HL-60/S4 treated with phorbol 12-myristate 13-acetate at 8.2 ng/mL for 4 days and 3 days (cell line): ENCODE measurements around the gene DOC2B.
"Not testable (repeated sequence)": the region's sequence is repeated elsewhere in the genome, so short reads cannot be mapped to it uniquely, and the experiment has no call there.

Experiments used
- in situ Hi-C: fragments of 300-500 bp; cut with MboI; formaldehyde crosslinking; loops from 2 replicates; pipeline ENCODE4 v1.15.0; 2022; ENCODE audit warnings: low sequenced_read_pairs

The DOC2B gene

GRCh38 chr17:146983-147761, 34.3 kb downstream of the DOC2B start:
- in situ Hi-C loops, result no loop called here

DNA sequence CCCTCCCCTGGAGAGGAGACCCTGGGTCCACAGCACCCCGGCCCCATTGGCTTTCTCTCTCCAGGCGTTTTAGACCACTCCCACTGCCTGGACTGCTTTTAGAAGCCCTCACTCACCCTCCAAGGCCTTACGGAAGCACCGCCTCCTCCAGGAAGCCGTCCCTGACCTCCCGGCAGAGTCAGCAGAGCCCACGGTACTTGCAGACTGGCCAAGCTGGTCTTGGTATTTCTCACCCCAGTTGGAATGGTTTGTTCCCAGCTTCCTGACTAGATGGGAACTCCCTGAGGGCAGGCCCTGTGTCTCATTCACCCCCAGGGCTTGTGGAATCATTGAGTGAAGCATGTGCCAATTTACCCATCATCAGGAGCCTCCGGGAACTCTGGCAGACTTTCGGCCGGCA, 34.9 kb downstream of the DOC2B start:
- in situ Hi-C loops, result no loop called here

GRCh38 chr17:145671-146541, 35.5 kb downstream of the DOC2B start:
- in situ Hi-C loops, result no loop called here

GRCh38 chr17:144936-145670, 36.3 kb downstream of the DOC2B start:
- in situ Hi-C loops, result no loop called here

- in situ Hi-C loops, result no loop called here
These were observed 37.6 kb downstream of the DOC2B start for GRCh38 chr17:143785-144281.

DNA sequence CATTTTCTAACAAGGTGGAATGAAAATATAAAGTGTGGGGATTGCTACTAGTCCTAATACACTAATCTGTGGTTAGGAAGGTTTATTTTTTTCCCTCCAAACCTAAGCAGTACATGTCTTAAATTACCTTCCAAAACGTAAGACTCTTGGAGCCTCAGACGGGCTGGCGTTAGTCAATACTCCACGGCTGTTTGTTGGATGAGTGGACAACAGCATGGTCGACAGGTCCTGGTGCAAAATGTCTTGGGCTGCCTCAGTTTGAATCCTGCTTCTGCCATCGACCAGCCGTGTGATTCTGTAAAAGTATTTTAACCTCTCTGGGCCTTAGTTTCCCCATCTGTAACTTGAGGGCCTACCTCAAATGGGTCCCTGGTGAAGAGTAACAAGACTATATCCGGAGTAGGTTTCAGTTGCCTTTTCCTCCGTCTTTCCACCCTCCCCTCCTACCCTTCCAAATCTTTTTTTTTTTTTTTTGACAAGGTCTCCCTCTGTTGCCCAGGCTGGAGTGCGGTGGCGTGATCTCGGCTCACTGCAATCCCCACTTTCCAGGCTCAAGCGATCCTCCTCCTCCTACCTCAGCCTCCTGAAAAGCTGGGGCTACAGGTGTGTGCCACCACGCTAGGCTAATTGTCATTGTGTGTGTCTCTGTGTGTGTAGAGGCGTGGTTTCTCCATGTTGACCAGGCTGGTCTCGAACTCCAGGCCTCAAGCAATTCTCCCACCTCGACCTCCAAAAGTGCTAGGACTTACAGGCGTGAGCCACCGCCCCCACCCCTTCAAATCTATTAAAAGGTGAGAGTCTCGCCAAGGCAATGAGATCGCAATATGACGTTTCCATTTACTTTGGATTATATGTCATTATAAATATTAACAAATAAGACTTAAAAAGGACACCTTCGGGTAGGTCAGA, 38.3 kb downstream of the DOC2B start:
- in situ Hi-C loops, result no loop called here

GRCh38 chr17:142102-142661, 39.3 kb downstream of the DOC2B start:
- in situ Hi-C loops, result no loop called here

DNA sequence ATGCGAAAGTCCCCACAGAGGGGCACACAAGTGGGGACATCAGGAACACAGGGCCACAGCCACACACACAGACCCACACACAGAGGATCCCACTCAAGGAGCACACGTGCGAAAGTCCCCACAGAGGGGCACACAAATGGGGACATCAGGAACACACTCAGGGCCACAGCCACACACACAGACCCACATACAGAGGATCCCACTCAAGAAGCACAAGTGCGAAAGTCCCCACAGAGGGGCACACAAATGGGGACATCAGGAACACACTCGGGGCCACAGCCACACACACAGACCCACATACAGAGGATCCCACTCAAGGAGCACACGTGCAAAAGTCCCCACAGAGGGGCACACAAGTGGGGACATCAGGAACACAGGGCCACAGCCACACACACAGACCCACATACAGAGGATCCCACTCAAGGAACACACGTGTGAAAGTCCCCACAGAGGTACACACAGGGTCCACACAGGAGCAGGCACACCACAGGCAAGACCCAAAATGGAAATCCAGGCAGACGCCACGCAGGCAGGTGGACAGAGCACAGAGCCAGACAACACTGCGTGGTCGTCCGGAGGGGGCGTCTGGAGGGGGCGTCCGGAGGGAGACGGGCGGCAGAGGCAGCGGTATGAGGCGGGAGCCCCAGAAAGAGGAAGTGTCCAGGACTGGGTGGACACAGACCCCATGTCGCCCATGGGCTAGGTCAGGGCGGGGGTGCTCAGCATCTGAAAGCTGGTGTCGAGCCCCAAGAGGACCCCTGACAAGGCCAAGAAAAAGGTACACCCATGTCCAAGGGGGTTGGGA, 41.8 kb downstream of the DOC2B start:
- in situ Hi-C loops, result not testable (repeated sequence)

DNA sequence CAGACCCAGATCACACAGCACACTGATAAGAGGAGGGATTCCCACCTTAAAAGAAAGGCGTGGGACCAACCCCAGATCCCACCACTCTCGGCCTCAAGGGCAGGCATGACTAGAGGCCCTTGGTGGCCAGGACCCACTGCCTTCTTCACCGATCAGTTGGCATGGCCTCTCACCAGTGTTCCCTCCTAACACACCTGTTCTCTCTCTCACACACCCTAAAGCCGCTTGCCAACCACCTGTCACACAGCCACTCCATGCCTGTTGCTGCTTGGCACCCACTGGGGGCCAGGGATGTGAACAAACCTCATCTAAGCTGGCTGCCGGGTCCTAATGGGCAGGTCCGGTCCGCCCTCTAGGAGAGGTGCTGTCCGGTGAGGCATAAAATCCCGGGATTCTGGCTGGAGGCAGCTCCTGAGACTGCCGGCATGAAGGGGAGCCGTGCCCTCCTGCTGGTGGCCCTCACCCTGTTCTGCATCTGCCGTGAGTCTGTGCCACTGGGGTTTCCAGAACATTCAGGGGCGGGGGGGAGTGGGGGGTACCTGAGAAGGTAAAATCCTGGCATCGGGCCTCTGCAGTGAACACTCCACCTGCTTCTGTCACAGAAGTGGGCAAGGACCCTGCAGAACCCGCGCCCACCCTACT, 44.2 kb downstream of the DOC2B start, which contains the start of gene SCGB1C2:
Gene SCGB1C2, plus strand, starts transcription at position 404 of the 642 bp plus-strand sequence. Its CDS starts 22 bp downstream, at position 426.
- in situ Hi-C loops, result not testable (repeated sequence)

GRCh38 chr17:136531-136930, 44.9 kb downstream of the DOC2B start:
- in situ Hi-C loops, result not testable (repeated sequence)

DNA sequence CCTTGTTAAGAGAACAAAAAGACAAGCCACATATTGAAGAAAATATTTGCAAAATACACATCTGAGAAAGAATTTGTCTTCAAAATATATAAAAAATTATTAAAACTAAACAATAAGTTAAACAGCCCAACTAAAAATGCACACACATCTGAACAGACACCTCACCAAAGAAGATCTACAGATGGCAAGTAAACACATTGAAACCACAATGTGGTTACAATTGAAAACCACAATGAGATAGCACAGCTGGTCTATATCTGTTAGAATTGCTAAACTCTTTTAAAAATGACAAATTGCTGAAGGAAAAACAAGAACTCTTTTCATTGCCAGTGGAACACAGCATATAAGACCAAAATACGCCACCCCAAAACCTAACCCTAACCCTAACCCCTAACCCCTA, 45.6 kb downstream of the DOC2B start:
- in situ Hi-C loops, result not testable (repeated sequence)

DNA sequence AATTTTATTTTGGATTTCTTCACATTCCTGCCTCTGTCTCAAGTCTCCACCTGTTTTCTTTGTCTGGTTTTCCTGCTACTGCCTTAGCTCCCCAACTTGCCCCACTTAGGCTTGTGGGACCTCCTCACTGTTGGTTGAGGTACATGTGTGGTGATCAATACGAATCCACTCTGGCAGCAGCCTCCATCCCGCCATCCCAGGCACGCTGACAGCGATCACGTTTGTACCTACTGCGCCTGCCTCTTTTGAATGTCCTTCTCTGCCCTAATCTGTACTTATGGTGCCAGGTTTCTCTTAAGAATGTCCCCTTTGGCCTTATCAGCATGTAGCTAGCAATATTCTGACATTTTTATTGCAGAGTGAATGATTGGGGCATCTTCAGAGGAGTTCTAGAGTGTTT, 46.4 kb downstream of the DOC2B start:
- in situ Hi-C loops, result not testable (repeated sequence)

GRCh38 chr17:134332-134785, 47.1 kb downstream of the DOC2B start:
- in situ Hi-C loops, result not testable (repeated sequence)

DNA sequence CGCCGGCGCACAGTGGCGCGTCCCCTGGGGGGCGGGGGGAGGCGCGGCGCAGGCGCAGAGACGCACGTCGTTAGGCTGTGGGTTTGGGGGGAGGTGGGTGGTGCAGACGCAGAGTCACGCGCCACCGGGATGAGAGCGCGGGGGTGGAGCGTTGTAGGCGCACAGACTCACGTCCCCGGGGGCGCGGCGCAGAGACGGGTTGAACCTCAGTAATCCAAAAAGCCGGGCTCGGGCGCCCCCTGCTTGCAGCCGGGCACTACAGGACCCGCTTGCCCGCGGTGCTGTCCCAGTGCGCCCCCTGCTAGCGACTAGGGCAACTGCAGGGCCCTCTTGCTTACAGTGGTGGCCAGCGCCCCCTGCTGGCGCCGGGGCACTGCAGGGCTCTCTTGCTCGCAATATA, 47.5 kb downstream of the DOC2B start:
- in situ Hi-C loops, result not testable (repeated sequence)

DNA sequence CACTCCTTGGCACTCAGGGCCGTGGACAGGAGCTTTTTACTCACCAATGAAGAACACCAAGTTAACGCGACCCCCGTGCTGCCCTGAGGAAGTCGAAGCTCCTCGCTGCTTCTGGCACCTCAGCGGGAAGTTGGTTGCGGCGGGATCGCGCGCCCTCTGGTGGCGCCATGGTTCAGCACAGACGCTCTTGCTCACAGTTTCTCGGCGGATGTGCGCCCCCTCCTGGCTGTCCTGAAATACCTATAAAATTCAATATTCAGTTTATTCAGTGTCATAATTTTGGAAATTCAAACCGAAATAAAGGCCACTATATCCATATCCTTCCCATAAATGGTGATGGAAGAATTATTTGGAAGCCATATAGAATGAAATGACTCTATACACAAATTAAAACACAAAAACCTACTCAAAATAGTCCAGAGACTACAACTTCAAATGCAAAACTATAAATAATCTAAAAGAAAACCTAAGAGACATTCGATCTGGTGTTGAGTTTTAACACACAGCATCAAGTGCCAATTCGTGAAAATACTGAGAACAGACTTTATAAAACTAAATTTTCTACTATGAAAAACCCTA, 63.0 kb downstream of the DOC2B start:
- in situ Hi-C loops, result not testable (repeated sequence)

GRCh38 chr17:113111-113510, 68.3 kb downstream of the DOC2B start:
- in situ Hi-C loops, result not testable (repeated sequence)
